HG02840 (cell line): Measurements from ENCODE around the gene MARCHF2.
A peak's percentile ranks its signal among the peaks of the same experiment; 100 is the strongest.
"Not testable (repeated sequence)": the region's sequence is repeated elsewhere in the genome, so short reads cannot be mapped to it uniquely, and the experiment has no call there.

Experiments used
- ATAC-seq: cut with Tn5 transposase; IDR thresholded peaks from one replicate; pipeline ENCODE4 v1.9.1; 2021; ENCODE audit warnings: mild to moderate bottlenecking, moderate library complexity, moderate number of reproducible peaks; ENCODE audit not compliant: unreplicated experiment, low FRiP score

Gene MARCHF2

DNA sequence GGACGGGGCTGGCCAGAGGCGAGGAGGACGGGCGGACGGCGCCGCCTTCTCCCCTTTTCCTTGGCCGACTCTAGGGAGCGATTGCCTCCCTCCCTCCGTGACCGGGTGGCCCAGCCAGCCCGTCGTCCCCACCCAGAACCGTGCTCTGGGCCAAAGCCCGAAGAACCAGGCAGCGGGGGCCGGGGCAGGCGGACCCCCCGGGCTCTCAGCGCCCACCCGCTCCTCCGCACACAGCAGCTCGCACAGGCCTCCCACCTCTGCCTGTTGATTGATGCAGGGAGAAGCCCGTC is 9.3 kb upstream of the MARCHF2 start:
- no peak for ATAC-seq

DNA sequence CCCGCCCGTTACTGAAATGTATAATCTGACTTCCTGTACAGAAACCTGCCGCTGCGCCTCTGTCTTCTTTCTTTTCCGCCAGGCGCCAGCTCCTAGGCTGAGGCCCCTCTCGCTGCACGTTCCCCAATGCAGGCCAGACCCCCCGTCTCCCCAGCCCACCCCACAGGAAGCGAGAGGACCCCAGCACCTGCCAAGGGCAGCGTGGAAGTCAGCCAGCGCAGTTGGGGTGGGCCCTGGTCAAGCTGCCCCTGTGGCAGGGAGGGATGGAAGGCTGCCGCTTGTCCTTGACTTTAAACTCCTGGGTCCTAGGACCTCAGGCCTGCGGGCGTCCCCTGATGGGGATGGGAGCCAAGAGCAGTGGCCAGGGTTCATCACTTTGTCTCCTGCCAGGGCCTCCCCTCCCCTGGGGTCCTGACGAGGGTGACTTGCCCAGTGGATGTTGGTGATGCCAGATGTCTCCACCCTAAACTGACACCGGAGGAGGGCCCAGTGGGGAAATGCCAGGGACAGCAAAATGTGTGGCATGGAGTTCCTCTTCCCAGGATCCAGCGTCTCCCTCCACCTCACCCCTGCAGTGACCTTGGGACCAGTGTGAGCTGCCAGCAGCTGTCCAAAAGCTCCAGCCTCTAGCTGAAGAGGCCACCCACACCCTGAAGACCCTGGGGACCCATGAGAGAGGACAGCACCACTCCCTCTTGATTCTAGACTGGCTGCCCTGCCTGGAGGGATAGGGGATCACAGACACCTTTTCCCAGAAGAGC is 8.5 kb upstream of the MARCHF2 start:
- no peak for ATAC-seq

DNA sequence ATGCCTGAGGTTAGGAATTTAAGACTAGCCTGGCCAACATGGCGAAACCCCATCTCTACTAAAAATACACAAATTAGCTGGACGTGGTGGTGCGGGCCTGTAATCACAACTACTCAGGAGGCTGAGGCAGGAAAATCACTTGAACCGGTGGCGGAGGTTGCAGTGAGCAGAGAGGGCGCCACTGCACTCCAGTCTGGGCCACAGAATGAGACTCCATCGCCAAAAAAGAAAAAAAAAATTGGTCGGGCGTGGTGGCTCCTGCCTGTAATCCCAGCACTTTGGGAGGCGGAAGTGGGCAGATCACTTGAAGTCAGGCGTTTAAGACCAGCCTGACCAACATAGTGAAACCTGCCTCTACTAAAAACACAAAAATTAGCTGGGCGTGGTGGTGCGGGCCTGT is 2.4 kb upstream of the MARCHF2 start:
- ATAC-seq, result not testable (repeated sequence)

DNA sequence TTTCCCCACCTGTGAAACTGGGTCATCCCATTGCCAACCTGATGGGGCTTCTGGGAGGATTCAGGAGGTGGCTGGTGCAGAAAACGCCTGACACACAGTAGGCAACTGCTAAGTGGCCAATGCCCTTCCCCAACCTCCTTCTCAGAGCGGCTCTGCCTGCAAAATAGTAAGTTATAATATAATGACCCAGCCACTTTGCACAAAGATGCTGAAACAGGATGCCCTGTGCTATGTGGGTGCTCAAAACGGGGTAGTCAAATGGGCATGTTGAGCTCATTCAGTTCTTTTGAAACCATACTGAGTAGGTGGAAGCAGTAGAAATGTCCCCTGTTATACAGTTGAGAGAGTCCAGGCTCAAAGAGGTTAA is 507 bp downstream of the MARCHF2 start:
- peak; percentile 2 for ATAC-seq

DNA sequence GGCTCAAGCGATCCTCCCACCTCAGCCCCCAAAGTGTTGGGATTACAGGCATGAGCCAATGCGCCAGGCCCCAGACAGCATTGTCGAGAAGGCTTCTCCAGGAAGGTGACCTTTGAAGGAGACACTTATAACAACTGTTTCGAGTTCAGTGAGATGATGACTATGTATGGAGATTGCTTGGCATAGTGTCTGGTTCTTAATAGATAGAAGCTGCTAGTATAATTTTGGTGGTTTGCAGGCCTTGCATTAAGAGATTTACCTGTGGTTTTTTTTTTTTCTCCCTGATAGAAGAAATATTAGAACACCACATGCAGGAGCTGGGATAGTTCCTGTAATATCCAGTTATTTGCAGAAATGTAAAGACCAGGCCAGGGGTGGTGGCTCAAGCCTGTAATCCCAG is 3.7 kb downstream of the MARCHF2 start:
- no peak for ATAC-seq

DNA sequence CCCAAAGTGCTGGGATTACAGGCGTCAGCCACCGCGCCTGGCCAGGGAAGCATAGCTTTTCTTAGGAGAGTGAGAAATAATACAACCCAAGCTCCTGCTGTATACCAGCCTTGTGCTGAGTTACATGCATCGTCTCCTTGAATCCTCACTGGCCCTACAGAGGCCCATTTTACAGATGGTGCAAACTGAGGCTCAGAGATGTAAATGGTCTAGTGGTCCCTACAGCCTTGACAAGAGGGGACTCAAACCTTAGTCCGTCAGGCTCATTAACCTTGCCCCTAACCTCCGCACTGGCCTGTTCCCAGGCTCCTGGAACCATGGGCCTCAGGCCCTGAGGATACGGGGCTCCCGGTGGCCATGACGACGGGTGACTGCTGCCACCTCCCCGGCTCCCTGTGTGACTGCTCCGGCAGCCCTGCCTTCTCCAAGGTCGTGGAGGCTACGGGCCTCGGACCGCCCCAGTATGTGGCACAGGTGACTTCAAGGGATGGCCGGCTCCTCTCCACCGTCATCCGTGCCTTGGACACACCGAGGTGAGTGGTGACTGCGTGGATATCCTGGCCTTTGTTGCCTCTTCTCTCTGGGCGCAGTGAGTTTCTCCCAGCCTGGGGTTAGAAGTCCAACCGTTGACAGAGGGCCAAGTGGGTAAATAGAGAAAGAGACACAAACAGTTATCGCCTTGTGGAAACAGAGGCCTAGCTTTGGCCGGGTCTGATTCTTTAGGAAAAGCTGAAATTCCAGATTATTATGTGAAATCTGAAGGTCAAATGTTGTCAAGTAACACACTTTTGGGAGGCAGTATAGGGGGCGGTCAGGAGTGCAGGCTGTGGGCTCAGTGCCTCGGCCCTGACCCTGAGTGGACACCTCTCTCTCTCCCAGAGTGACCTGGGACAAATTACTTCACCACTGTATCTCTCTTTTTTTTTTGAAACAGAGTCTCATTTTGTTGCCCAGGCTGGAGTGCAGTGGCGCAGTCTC is 8.7 kb downstream of the MARCHF2 start:
- ATAC-seq, result no peak

DNA sequence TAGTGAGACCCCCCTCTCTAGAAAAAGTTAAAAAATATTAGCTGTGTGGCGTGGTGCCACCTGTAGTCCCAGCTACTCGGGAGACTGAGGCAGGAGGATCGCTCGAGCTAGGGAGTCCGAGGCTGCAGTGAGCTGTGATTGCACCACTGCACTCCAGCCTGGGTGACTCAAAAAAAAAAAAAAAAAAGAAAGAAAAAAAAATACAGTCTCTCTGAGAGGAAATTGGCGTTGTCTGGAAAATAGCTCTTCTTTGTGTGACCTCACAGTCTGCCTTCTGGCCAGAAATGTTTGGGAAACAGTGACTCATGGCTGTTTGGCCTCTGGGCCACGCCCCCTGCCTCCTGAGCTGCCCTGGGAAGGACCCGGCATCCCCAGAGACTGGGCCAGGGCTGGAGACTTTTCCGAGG is 10.7 kb downstream of the MARCHF2 start:
- ATAC-seq, result no peak

DNA sequence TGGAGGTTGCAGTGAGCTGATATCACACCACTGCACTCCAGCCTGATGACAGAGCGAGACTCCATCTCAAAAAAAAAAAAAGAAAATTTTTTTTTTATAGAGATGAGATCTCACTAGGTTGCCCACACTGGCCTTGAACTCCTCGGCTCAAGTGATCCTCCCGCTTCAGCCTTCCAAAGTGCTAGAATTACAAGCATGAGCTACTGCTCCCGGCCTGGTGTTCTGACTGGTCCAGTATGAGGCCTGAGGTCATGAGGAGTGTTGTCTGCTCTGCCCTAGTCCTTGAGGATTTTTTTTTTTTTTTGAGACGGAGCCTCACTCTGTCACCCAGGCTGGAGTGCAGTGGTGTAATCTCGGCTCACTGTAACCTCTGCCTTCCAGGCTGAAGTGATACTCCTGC is 12.2 kb downstream of the MARCHF2 start:
- not testable (repeated sequence) for ATAC-seq

DNA sequence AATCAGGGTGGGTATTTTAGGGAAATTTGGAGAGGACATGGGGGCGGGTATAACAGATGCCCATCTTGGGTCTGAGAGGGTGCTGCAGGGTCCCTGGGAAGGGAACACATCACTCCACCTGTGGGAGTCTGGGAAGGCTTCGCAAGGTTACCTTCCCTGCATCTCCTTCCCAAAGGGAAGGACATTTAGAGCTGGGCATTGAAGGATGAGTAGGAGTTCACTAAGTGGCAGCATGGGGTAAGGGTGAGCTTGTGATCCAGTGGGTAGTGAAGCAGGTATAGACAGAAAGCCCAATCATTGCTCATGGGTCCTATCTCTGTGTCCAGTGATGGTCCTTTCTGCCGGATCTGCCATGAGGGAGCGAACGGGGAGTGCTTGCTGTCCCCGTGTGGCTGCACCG is 13.2 kb downstream of the MARCHF2 start:
- ATAC-seq, result no peak

DNA sequence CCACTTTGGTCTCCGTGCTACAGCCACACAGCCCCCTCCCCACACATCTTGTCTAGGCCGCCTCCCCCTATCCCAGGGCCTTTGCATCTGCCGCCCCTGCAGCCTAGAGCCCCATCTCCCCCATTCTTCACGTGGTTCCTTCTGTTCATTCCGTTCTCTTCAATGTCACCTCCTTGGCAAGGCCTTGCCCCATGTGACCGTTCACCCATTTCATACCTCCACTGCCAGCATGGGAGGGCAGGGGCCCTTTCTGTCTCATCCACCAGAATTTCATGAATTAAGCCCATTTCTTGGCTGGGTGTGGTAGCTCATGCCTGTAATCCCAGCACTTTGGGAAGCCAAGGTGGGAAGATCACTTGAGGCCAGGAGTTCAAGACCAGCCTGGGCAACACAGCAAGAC is 15.9 kb downstream of the MARCHF2 start:
- ATAC-seq, result no peak

DNA sequence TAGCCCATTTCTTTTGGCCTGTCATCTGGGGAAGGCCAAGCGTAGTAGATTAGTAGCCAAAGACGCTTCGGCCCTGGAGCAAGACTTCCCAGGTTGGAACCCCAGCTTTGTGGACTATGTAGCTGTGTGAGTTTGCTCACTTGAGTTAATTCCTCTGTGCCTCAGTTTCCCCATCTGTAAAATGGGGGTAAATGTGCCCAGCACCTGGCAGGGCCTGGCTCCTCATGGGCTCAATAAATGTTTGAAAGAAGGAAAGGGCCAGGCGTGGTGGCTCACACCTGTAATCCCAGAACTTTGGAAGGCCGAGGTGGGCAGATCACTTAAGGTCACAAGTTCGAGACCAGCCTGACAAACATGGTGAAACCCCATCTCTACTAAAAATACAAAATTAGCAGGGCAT is 16.7 kb downstream of the MARCHF2 start:
- ATAC-seq, result no peak

DNA sequence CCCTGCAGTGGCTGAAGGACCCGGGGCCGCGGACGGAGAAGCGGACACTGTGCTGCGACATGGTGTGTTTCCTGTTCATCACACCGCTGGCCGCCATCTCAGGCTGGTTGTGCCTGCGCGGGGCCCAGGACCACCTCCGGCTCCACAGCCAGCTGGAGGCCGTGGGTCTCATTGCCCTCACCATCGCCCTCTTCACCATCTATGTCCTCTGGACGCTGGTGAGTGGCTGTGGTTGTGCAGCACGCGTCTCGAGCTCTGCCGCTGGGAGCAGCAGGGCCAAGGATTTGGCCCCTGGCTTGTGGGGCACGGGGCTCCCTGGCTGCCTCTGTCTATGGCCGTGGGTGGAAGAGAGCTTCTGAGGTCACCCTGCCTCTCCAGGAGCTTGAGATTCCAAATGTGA is 17.5 kb downstream of the MARCHF2 start:
- no peak for ATAC-seq

DNA sequence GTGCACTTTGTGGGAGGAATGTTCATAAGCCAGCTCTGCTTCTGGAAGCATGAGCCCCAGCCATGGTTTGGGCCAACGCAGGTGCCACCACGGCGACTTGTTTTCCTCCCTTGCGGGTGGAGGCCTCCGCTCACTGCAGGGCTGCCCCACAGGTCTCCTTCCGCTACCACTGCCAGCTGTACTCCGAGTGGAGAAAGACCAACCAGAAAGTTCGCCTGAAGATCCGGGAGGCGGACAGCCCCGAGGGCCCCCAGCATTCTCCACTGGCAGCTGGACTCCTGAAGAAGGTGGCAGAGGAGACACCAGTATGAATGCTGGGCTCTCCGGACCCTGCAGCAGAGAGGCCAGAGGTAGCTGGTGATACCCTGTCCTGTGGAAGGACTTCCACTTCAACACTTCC is 25.1 kb downstream of the MARCHF2 start:
- no peak for ATAC-seq

DNA sequence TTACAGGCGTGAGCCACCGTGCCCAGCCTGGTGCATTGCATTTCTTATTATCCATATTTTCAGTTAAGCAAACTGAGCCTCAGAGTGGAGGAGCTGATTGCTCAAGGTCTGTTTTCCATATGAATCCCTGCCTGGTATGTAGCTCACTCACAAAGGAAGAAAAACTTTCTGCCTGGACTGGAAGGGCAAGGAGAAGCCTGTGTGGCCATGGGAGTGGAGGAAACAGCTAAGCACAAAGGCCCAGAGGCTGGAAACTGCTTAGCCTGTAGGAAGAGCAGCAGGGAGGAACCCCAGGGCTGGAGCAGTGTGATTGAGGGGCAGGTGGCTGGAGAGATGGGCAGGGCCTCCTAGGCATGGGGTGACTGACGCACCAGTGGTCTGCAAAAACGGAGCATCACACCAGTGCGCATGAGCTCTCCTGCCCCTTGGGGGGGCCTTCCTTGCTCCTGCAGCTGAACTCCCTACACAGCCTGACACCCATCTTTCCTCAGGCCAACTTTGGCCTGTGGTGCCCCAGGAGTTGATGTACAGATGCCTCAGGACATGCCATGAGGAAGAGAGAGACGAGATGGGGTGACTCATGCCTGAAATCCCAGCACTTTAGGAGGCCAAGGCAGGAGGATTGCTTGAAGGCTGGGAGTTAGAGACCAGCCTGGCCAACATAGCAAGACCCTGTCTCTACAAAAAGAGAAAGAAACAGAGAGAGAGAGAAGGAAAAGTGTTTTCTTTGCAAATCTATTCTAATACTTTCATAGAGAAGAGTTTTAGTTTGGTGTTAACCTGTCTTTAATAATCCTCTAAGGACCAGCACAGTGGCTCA is 28.8 kb downstream of the MARCHF2 start:
- no peak for ATAC-seq

DNA sequence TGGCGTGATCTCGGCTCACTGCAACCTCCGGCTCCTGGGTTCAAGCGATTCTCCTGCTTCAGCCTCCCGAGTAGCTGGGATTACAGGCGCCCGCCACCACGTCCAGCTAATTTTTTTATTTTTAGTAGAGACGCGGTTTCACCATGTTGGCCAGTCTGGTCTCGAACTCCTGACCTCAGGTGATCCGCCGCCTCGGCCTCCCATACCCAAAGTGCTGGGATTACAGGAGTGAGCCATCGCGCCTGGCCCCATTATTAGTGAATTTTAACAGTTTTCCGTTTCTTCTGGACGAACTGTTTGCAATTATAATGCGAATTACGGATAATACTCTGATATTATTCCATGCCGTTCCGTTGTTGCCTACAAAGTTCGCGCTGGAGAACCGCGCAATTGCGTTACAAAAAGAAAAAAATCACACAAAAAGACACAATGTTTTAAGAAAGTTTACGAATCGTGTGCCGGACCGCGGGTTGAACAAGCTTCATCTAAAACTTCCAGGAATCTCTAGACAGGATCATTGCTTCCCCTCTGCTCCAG is 31.1 kb downstream of the MARCHF2 start:
- ATAC-seq, result not testable (repeated sequence)

DNA sequence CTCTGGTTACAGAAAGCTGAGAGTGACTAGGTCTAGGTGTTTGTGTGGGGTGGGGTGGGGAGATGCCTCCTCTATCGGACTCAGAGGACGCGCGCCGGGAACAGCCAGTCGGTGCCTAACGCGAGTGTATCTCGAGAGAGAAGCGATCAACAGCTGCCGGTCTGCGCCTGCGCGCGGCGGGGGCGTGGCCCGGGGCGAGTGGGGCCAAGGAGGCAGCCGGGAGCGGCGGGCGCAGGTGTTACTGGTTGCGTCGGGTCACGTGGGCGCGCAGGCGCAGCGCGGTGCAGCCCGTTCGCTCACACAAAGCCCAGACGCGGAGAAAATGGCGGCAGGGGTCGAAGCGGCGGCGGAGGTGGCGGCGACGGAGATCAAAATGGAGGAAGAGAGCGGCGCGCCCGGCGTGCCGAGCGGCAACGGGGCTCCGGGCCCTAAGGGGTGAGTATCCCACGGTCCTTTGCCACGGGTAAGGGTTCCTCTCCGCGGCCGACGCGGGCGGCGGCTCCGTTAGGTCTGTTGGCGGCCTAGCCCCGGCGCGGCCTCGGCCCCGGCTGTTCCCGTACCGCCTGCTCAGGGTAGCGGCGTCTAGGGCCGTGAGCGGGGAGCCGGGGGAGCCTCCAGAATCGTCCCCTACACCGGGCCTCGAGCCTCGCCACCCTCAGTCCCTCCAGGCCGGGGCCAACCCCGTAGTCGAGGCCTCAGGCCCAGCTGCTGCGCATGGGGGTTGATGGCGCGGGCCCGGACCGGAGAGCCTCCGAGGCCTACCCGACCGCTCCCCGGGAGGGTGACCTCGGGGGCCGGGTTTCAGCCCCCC is 31.8 kb downstream of the MARCHF2 start, which contains the start of gene HNRNPM:
Gene HNRNPM (plus strand): TSS at position 299 of the 811 bp plus-strand sequence. CDS start 24 bp downstream, at position 323.
- peak; percentile 89 for ATAC-seq

DNA sequence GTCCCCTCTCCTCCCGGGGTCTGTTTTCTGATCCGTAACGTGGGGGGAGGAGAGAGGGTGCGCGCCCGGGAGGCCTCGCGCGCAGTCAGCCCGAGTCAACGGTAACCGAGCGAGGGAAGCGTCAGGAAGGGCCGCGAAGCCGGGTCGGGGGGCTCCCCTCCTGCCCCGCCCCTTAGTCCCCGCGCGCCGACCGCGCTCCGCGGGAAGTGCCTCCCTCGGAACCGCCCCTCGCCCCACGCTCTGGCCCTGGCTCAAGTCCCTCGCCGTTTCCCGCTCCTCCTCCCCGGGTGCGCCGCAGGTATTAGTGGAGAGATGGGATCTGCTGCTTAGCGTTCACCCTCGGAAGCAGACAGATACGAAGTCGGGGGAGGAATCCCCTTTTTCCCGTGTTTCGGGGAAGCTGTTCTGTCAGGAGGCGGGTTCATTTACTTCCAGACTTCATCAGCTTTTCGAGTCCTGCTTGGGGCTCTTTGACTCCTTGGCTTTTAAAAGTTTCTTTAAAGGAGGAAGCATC is 32.4 kb downstream of the MARCHF2 start:
- ATAC-seq, result peak; percentile 12

DNA sequence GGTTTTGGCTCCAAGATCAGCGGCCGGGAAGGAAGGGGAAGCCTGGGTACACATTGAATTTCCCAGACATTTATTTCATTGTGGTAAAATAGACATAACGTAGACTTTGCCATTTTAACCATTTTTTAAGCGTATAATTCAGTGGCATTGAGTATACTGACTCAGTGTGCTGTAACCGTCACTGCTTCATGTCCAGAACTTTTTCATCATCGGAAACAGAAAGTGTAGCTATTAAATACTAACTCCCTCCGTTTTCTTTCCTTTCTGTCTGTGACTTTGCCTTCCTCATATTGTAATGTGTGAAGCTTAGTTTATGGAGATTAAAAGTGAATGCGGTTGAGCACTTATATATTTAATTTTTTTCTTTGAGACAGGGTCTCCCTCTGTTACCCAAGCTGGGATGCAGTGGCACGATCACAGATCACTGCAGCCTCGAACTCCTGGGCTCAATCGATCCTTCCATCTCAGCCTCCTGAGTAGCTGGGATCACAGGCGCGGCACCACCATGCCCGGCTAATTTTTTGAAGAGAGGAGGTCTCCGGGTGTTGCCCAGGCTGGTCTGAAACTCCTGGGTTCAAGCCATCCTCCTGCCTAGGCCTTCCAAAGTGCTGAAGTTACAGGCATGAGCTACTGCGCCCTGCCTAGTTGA is 33.1 kb downstream of the MARCHF2 start:
- ATAC-seq, result no peak

DNA sequence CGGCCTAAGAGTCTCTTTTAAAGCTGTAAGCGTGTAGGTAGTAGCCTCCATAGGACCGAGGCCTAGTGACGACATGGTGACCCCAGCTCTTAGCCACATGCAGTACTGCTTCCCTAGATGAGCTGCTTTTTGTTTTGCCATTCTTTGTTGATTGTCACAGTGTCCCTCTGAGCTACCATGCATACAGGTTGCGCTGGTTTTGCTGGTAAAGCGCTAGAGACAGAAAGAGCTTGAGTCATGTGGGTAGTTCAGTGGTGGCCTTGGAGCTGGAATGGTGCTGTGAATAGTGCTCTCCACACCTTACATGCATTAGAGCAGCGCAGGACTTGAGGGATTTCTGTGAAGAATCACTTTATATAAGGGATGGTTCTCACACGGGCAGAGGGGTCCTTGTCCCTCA is 36.7 kb downstream of the MARCHF2 start:
- ATAC-seq, result no peak
